HG03103 (cell line): Measurements from ENCODE around the gene MRPS15.

Source experiments
- ATAC-seq: cut with Tn5 transposase; IDR thresholded peaks from one replicate; pipeline ENCODE4 v1.9.1; 2021; ENCODE audit warnings: low read depth; ENCODE audit not compliant: unreplicated experiment

Gene MRPS15

DNA sequence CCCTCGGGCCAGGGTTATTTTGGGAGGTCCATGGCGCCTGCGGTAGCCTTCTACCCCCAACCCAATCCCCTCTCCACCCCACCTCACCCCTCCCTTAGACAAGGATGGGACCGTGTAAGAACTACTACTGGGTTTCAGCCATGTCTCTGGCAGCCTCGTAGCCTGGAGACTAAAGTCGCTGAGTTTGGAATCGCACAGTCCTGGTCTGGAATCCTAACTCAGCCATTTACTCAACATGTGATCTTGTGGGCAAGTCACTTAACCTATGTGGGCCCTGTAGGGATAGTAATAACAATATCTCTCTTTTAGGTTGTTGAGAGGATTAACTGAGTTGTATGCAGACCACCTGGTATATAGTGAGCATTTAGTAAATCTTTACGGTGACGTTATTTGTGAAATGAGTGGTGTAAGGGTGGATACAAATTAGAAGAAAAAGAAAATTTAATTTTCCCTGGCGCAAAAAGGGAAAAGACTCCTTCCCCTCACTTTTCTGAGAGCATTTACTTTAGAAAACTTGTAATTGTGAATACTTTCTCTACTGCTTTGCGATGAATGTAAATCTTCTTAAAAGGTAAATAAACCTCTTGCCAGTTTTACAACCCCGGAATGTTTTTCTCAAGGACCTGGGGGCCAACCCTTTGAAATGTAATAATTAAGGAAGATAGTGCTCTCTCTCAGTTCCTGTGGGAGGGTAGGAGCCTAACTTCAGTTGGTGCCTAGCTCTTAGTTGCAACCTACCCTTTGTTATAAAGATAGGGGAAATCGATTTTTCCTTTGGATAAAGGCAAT, 615 bp upstream of the MRPS15 start:
- peak; percentile 21 for ATAC-seq

DNA sequence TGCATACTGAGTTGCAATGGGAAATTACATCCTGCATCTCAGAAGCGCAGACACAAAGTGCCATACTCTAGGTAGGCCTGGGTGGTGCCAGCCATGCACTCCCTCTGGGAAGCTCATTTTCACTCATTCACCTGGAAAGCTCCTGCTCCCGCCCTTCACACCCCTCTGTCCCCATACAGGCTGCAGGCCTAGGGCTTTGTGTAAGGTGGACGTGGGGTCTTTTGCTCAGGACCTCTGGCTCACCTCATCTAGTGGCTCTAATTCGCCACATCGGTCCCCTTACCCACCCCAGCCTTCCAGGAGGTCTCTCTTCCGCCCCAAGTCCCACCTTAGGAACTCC, 751 bp downstream of the MRPS15 start:
- no peak for ATAC-seq

DNA sequence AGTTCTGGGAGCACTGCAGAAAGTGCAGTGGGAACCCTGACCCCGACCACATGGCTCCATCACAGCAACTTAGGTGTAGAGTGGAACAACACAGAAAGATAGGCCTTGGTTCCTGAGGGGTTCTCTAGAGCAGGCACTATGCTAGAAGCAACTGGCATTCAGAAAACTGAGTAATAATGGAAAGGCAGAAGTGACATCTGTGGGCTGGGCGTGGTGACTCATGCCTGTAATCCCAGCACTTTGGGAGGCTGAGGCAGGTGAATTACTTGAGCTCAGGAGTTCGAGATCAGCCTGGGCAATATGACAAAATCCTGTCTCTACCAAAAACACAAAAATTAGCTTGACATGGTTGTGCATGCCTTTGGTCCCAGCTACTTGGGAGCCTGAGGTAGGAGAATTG, 5.3 kb downstream of the MRPS15 start:
- no peak for ATAC-seq

DNA sequence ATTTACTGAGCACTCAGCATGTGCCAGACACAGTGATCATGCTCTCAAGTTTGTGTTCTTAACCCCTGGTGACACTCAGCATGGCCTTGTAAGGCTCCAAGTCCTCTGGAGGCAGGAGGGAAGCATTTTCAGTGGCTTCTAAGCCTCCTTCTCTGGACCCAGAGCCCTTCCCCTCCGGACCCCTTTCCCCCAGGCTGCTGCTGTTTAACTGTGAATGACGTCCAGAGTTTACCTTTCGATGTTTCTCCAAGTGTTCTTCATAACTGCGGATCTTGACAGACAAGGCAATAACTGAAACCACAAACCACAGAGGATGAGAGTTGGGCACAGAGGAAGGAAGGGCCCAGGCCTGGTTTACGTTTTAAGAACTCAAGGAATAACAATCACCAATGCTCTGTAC, 6.5 kb downstream of the MRPS15 start:
- ATAC-seq = no peak

DNA sequence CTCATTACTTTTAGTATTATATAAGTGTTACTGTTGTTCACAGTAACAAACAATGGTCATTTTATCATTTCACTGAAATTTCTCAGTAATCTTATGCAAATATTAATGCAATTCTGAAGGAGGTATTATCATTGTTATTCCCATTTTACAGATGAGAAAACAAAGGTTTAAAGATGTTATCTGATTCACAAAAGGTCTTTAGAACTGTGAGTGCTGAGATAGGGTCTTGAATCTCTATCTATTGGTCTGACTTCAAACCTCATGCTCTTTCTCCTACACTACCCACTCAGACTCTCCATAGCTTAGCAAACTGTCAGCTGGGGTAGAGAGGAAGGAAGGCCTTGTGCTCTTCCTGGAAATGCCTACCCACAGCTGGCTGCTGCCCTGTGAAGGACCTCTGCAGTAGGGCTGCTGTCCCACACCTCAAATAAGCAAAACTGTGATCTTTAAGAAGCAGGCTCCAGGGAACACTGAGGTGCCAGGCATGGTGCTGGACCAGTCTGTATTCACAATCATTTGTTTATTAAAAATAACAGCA, 7.7 kb downstream of the MRPS15 start:
- ATAC-seq = no peak

DNA sequence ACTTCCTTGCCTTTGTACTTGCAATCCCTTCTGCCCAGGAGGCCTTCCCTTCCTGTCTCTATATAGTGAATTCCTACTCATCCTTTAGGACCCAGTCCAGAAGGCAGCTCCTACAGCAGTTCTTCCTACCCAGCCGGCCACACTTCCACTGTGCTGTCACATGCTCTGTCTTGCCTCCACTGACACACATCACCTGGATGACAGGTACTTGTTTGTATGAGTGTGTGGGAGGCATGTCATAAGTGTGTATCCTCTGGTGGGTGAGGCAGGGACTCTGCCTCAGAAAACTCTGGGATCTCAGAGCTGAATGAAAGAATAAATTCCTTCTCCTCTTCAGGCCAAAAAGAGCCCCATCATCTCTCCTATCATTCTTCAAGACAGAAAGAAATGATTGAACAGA, 8.8 kb downstream of the MRPS15 start:
- ATAC-seq = no peak

DNA sequence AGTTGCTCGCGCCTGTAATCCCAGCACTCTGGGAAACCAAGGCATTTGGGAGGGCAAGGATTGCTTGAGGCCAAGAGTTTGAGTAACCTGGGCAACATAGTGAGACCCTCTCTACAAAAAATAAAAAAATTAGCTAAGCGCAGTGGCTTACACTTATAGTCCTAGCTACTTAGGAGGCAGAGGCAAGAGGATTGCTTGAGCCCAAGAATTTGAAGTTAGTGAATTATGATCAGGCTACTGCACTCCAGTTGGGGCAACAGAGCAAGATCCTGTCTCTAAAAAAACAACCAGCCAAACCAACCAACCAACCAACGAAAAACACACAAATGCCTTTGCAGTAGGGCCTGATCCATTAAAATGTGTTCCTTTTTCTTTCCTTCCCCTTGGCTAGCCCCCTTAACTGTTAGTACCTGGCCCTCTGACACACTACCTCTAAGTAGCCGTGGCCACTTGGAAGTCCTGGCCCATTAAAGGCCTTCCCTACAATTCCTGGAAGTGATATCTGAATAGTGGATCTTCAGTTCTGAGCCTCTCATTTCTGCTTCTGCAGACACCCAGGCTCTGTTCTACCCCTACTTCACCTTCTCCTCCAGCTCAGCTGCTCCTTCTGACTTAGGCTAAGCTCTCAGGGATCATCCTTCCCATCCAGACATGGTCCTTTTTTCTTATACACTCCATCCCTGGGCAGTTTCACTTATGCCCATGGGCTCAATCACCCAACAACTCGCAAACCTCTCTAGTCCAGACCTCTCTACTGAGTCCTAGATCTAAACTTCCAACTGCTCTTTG, 10.4 kb downstream of the MRPS15 start:
- ATAC-seq = no peak

DNA sequence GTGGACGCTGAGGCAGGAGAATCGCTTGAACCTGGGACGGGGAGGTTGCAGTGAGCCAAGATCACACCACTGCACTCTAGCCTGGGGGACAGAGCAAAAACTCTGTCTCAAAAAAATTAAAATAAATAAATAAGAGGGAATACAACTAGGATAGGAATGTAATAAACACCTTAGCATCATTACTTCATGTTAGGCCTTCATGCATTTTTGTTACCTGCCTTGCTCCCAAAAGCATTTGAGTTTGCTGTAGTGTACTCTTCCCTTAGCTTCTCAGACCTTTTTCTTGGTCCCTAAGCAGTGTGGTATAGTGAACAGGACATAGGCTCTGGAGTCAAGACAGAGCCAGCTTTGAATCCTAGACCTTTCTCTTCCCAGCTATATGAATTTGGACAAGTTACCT, 11.1 kb downstream of the MRPS15 start:
- ATAC-seq = no peak

DNA sequence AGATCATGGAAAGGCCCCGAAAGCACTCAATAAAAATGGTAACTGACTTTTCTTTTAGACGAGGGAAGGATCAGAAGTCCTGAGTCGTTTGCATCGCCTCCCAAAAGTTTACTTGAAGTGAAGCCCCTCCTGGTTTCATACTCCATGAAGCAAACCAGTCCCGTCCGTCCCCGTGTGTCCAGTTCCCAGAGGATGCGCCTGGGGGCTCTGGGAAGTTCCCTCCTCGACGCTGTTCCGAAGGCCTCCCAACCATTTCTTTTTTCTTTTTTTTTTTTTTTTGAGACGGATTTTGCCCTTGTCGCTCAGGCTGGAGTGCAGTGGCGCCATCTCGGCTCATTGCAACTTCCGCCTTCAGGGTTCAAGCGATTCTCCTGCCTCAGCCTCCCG, 13.3 kb downstream of the MRPS15 start:
- no peak for ATAC-seq

DNA sequence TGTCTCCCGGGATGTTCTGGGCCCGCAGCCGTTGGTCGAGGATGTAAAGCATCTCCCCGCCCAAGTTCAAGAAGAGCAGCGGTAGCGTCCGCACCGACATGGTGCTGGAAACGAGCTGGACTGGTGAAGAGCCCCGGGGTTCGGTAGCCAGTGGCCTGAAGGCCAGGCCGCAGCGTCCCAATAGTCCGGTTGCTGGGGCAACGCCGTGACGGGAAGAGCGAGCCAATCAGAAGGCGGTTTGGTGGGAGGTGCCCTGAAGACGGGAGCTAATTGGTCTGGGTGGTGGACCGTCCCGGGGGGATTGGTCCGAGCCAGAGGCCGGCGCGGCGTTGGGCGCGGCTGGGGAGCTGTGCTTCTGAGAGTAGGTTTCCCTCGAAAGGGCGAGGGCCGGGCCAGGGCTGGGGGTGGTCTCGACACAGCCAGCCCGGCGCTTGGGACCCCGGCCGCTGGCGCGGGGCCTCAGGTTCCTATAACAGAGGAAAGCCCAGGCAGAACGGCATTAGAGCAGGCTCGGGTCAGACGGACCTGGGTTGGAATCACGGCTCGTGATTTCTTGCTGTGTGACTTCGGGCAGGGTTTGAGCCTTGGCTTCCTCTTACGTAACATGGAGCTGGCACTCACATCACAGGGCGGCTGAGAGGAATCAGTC, 13.8 kb downstream of the MRPS15 start, which contains the start of gene OSCP1:
OSCP1 (minus strand) TSS at position 182 of the 649 bp plus-strand sequence; CDS start at position 100, 82 bp downstream.
- peak; percentile 96 for ATAC-seq

DNA sequence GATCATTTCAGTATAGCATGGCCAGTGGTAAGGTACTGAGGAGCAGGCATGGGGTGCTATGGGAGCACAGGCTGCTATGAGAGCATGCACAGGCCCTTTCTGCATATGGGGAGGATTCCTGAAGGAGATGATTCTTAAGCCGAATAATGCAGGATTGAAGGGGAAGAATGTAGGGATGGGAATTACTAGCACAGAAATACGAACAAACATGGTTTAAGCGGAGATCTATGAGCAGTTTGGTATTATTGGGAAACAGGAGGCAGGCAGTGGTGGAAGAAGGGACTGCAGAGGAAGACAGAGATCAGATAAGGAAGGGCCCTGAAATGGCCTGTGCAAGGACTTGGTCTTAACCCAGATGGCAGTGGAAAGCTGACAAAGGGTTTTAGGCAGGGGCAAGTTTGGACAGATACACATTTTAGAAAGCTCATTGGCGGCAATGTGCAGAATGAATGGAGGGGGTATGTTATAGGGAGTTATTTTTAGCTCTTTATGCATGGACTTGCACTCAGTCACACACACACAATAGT, 15.6 kb downstream of the MRPS15 start:
- ATAC-seq = no peak

DNA sequence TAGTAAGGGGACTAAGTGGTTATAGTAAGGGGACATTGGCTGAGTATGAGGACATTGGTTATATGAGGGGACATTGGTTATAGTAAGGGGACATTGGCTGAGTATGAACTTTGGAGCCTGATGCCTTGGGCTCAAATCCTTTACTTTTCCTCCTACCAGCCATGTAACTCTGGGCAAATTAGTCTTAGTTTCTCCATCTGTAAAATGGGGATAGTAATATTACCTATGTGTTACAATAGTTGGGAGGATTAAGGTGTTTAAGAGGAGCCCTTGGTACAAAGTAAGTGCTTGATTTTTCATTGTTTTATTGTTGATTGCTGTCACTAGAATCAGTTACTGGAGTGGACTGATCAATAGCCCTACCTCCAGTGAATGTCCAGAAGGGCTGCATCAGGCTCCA, 16.7 kb downstream of the MRPS15 start:
- ATAC-seq = no peak

DNA sequence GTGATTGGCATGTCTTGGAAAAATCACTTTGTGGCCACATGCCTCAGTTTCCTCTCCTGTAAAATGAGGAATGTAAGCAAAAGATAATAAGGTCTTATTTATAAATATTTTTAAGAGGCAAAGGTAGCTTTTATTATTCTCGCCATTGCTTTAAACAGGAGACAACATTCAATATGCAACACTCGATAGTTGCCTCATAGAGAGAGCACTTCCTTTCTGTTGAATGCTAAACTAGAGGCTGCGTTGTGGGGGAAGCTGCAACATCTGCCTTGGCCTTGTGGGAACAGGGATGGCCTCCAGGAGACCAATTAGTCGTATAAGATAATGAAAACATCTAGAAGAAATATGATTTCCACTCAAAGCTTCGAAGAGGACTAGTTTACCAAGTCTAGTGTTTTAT, 17.4 kb downstream of the MRPS15 start:
- no peak for ATAC-seq

DNA sequence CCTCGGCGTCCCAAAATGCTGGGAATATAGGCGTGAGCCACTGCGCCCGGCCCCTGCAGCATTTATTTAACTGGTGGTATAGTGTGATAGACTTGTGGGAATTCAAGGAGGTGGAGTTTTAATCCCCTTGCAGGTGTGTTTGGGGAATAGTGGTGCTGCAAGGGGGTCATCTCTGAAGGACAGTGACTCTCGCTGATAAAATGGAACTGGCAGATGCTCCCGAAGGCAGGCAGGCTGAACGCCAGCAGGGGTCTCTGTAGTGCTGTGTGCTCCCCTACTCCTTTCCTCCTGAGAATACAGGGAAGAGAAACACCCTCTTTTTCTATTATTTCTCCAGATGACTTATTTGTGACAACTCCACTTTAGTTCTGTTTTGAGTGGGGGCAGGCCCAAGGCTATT, 17.9 kb downstream of the MRPS15 start:
- no peak for ATAC-seq

DNA sequence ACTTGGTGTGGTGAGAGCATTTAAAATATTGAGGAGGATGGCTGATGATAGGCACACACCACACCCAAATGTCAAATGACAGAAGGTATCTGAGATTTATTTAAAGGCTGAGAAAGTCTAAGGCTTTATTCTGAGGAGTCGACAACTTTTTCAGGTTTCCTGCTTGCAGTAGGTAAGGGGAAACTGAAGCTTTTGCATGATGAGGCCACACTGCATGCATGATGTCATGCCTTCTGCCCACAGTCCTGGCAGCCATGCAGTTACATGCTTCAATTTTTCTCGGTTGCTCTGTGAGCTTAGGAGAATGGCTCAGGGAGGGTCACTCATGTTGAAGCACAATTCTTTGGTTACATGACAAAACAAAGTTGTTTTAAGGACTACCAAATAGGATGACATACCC, 20.9 kb downstream of the MRPS15 start:
- no peak for ATAC-seq

DNA sequence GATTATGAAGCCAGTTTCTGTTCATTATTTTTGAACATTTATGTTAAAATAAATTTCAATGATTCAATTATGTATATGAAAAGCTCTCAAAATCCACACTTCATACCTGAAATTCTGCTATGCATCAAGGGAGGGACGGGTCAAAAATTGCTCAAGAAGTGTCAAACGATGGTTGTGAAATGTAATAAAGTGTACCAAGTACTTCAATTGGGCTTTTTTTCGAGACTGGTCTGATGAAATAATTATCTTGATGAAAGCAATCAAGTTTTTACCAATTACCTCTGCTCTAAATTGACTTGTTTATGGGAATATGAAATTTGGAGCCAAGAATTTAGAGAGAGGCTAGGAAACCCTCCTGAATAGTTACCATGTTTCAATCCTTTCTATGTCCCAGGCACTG, 21.8 kb downstream of the MRPS15 start:
- no peak for ATAC-seq

DNA sequence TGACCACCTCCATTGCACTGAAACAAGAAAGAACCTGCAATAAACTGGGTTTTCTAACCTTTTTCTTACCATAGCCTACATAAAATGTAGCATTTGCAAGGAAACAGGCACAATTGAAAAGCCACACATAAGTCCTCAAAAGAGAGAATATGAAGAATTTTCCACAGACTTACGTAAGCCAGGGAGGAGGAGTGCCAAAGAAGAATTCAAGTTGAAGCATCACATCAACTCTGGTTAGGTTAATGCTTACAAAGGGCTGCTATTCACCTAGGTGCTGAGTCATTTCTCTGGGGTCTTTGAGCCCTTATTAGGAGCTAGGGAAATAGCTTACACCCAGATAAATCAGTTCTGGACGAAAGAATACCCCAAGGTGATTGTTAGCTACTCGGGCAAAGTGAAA, 23.5 kb downstream of the MRPS15 start:
- no peak for ATAC-seq

DNA sequence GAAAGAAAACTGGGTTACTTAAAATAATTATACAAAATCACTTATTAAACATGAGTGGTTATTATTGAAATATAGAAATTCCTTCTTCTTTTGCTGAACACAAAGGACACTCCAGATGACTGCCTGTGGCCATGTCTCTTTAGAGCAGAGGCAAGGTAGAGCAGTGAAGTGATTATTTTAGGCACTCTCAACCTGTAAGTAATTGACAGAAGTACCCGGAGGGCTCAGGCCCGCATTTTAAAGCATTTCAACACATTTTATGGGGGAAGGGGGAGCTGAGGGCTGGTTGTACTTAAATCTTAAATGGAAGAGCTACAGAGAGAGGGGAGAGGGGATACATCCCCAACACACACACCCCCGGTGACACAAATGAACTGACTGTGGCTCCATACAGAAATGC, 24.1 kb downstream of the MRPS15 start:
- ATAC-seq = no peak

DNA sequence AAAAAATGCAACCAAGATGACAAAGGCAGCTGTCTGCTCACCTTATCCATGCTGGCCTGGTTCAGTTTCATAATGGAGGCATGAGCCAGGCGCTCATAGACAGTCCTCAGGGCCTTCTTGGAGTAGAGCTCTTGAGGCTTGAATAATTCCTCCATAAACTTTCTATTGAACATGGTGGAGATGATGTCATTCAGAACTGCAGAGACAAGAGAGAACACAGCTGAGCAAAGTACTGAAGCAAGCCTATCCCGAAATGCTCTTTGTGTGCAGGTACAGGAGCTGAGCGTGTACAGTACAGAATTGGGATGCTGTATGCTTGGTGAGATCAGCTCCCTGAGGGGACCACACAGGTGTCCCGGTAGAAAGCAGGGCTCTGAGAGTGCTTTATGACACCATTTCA, 25.5 kb downstream of the MRPS15 start:
- ATAC-seq = no peak

DNA sequence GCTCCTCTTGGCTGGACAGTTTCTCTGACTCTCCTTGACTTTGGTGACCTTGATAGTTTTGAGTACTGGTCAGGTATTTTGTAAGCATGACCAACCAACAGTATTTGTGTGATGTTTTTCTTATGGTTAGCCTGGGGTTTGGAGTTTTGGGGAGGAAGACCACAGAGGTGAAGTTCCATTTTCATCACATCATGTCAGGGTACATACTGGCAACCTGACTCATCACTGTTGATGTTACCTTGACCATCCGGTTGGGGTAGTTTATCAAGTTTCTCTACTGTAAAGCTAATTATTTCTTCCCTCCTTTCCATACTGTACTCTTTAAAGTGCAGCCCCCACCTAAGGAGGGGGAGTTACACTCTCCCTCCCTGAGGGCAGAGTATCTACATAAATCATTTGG, 27.4 kb downstream of the MRPS15 start:
- ATAC-seq = no peak

DNA sequence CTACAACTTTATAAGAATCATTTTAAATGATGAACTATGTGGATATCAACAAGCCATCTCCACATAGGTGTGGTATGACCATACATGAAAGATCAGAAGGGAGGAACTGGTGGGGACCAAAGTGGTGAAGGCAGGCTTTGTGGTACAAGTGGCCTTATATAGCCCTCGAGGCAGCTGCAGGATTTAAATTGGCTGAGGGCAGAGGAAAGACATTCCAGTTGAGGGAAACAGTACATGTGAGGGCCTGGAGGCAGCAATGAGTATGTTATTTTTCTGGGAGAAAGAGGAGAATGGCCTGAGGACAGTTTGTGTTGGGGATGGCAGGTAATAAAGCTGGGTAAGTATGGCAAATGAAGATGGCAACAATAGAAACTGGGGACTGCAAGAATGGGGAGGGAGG, 31.1 kb downstream of the MRPS15 start:
- ATAC-seq = no peak
